Activated CD8-positive, alpha-beta memory T cell treated with anti-CD3 and anti-CD28 coated beads, Interleukin-2, amount 50 U/mL, for 1 hour (primary cell): ENCODE results near the gene LYPD6.

Source experiments
- DNase-seq: peaks from one replicate; pipeline ENCODE4 v3.0.0-alpha.2; 2020; ENCODE audit errors: extremely low read depth

Gene LYPD6

GRCh38 chr2:149409506-149409905 lies 79.1 kb downstream of the LYPD6 start:
- no peak for DNase-seq

- no peak for DNase-seq
Observed at GRCh38 chr2:149410701-149411484, 80.5 kb downstream of the LYPD6 start.

GRCh38 chr2:149413487-149413886 lies 83.1 kb downstream of the LYPD6 start:
- no peak for DNase-seq

GRCh38 chr2:149415086-149415485 lies 84.7 kb downstream of the LYPD6 start:
- DNase-seq = no peak

- no peak for DNase-seq
Observed at GRCh38 chr2:149418065-149418464, 87.7 kb downstream of the LYPD6 start.

GRCh38 chr2:149420053-149420963 lies 89.9 kb downstream of the LYPD6 start:
- DNase-seq = no peak

GRCh38 chr2:149421791-149422190 lies 91.4 kb downstream of the LYPD6 start:
- no peak for DNase-seq

- DNase-seq = no peak
Observed at GRCh38 chr2:149422337-149422990, 92.1 kb downstream of the LYPD6 start.

- DNase-seq = no peak
Observed at GRCh38 chr2:149422991-149423338, 92.6 kb downstream of the LYPD6 start.

GRCh38 chr2:149423630-149424029 lies 93.2 kb downstream of the LYPD6 start:
- DNase-seq = no peak

- DNase-seq = no peak
Observed at GRCh38 chr2:149427387-149427786, 97.0 kb downstream of the LYPD6 start.

GRCh38 chr2:149428783-149429182 lies 98.4 kb downstream of the LYPD6 start:
- no peak for DNase-seq

- no peak for DNase-seq
Observed at GRCh38 chr2:149430743-149431736, 100.7 kb downstream of the LYPD6 start.

- DNase-seq = no peak
Observed at GRCh38 chr2:149438330-149438960, 108.1 kb downstream of the LYPD6 start.

GRCh38 chr2:149441255-149441654 lies 110.9 kb downstream of the LYPD6 start:
- no peak for DNase-seq

- no peak for DNase-seq
Observed at GRCh38 chr2:149442346-149442745, 112.0 kb downstream of the LYPD6 start.

- DNase-seq = no peak
Observed at GRCh38 chr2:149443150-149443549, 112.8 kb downstream of the LYPD6 start.

GRCh38 chr2:149446748-149447147 lies 116.4 kb downstream of the LYPD6 start:
- DNase-seq = no peak

GRCh38 chr2:149448315-149448714 lies 117.9 kb downstream of the LYPD6 start:
- no peak for DNase-seq

GRCh38 chr2:149449017-149449416 lies 118.6 kb downstream of the LYPD6 start:
- DNase-seq = no peak
